ENCODE measurements around the gene TENM3. TPM values are rescaled to one million over a fixed set of nuclear protein-coding genes. Genes with fewer than 3 reads are reported as not detected.

TENM3 gene
- total and polyA plus RNA-seq, 10 of the 15 experiments (the other 5 are each of a cell fraction or from before 2014, with no cell fraction given): 0.01 to 1.7 (median 0.08) TPM; not detected in 2

GRCh38 chr4:182806259-182807252, 563.4 kb downstream of the TENM3 start (continued):
- no peak for TF ChIP-seq REST (IDR thresholded peaks at IDR 0.05; ENCODE audit: low read depth, low read length)
- 0 out of 3 replicates have a peak, but pooled peaks of 1 of the 2 experiments have one; percentile 16 for TF ChIP-seq EGR1 (IDR thresholded peaks at IDR 0.05; ENCODE audit: borderline replicate concordance in 1 of 2, low read depth in 2 of 2, low read length in 2 of 2)
- TF ChIP-seq ZNF24 (IDR thresholded peaks at IDR 0.05): no peak
- TF ChIP-seq ASH2L (IDR thresholded peaks at IDR 0.05; ENCODE audit: borderline replicate concordance, low read depth): no peak
- TF ChIP-seq EED (IDR thresholded peaks at IDR 0.05; ENCODE audit: low read depth): peak; percentile 64
- peak; percentile 73 to 87 (median 84) for TF ChIP-seq CTCF (IDR thresholded peaks at IDR 0.05 in 2 of 3, conservative IDR thresholded peaks at IDR 0.05 in 1 of 3; ENCODE audit: control insufficient read depth in 2 of 3, extremely low read depth in 1 of 3, insufficient read depth in 1 of 3, low read depth in 3 of 3, low read length in 3 of 3)
- TF ChIP-seq CBFB (IDR thresholded peaks at IDR 0.05; ENCODE audit: low read depth): no peak
- no peak for TF ChIP-seq USF2 (IDR thresholded peaks at IDR 0.05; ENCODE audit: borderline replicate concordance, low read depth, low read length)
- no peak for TF ChIP-seq GABPA (IDR thresholded peaks at IDR 0.05; ENCODE audit: low read depth)
- TF ChIP-seq YY1 (IDR thresholded peaks at IDR 0.05; ENCODE audit: low read depth, low read length): peak; percentile 77

Measured in GM12878 (cell line).